K562 (cell line): ENCODE results near the gene METTL22.

ENCODE experiments used
- CBFB ChIP-seq: sonication (generic); formaldehyde crosslinking; IDR thresholded peaks from 2 replicates; pipeline ENCODE4 v1.4.0; 2020; ENCODE audit warnings: mild to moderate bottlenecking, missing genetic modification reagents
- CHD4 ChIP-seq: fragments of 200-600 bp; sonication (generic); IDR thresholded peaks from 3 replicates; pipeline ENCODE4 v1.6.1; 2012; ENCODE audit warnings: low read depth, mild to moderate bottlenecking, mixed read lengths, low read length, inconsistent platforms; ENCODE audit not compliant: insufficient read depth, insufficient replicate concordance, poor library complexity, severe bottlenecking
- HDAC2 ChIP-seq: fragments of 450-650 bp; IDR thresholded peaks from 2 replicates; pipeline ENCODE4 v1.6.1; 2016; ENCODE audit warnings: mild to moderate bottlenecking
- JUND ChIP-seq, 2 experiments: IDR thresholded peaks; 2 replicates in 1 of 2; 3 replicates in 1 of 2; pipeline ENCODE4 v1.6.1; 2011; ENCODE audit warnings: borderline replicate concordance in 2 of 2, low read depth in 2 of 2, low read length in 2 of 2, improper control_type of control experiment in 1 of 2, missing biosample characterization in 1 of 2, missing genetic modification characterization in 1 of 2, missing genetic modification reagents in 1 of 2
- NR2C2 ChIP-seq, 2 experiments: fragments of 200-800 bp in 1 of 2; sonication (Bioruptor generic) in 1 of 2; sonication (generic) in 1 of 2; formaldehyde crosslinking in 1 of 2; IDR thresholded peaks; 2 replicates each; pipeline versions ENCODE4 v1.6.1 to v1.8.0; 2016 to 2022; ENCODE audit warnings: mild to moderate bottlenecking in 1 of 2, missing compliant biosample characterization in 1 of 2, missing genetic modification characterization in 1 of 2, missing genetic modification reagents in 1 of 2
- POLR2A ChIP-seq: fragments of 450-650 bp; conservative IDR thresholded peaks from 2 replicates; pipeline ENCODE4 v1.6.1; 2016
- SIN3A ChIP-seq, 2 experiments: fragments of 150-350 bp in 1 of 2; IDR thresholded peaks; 2 replicates each; pipeline ENCODE4 v1.6.1; 2011 to 2016; ENCODE audit warnings: borderline replicate concordance in 2 of 2, low read depth in 2 of 2, low read length in 2 of 2, mild to moderate bottlenecking in 2 of 2, moderate library complexity in 2 of 2; ENCODE audit not compliant: control insufficient read depth in 1 of 2
- ZC3H11A ChIP-seq: IDR thresholded peaks from 2 replicates; pipeline ENCODE4 v1.6.1; 2012; ENCODE audit warnings: low read depth, low read length, improper control_type of control experiment
- ZNF586 ChIP-seq: fragments of 450-650 bp; formaldehyde crosslinking; conservative IDR thresholded peaks from 2 replicates; pipeline ENCODE4 v1.4.0; 2020; ENCODE audit warnings: mild to moderate bottlenecking, moderate library complexity
- ZNF707 ChIP-seq: fragments of 250-450 bp; sonication (Bioruptor Pico); conservative IDR thresholded peaks from 2 replicates; pipeline ENCODE4 v1.8.0; 2022; ENCODE audit warnings: inconsistent platforms, mild to moderate bottlenecking, moderate library complexity
- ZNF75A ChIP-seq: fragments of 450-650 bp; formaldehyde crosslinking; IDR thresholded peaks from 2 replicates; pipeline ENCODE4 v1.4.0; 2020; ENCODE audit warnings: mild to moderate bottlenecking
- TF ChIP-seq, protein P1 (sequence below): sonication (generic); formaldehyde crosslinking; IDR thresholded peaks from 2 replicates; pipeline ENCODE4 v1.8.0; 2022; ENCODE audit warnings: mild to moderate bottlenecking, missing genetic modification reagents, borderline replicate concordance
- TF ChIP-seq, protein P2 (sequence below): fragments of 450-650 bp; formaldehyde crosslinking; IDR thresholded peaks from 2 replicates; pipeline ENCODE4 v1.4.0; 2022; ENCODE audit warnings: mild to moderate bottlenecking, moderate library complexity
- TF ChIP-seq, protein P3 (sequence below): sonication (generic); formaldehyde crosslinking; IDR thresholded peaks from 2 replicates; pipeline ENCODE4 v1.8.1; 2023; ENCODE audit warnings: mild to moderate bottlenecking, missing genetic modification reagents

DNA sequence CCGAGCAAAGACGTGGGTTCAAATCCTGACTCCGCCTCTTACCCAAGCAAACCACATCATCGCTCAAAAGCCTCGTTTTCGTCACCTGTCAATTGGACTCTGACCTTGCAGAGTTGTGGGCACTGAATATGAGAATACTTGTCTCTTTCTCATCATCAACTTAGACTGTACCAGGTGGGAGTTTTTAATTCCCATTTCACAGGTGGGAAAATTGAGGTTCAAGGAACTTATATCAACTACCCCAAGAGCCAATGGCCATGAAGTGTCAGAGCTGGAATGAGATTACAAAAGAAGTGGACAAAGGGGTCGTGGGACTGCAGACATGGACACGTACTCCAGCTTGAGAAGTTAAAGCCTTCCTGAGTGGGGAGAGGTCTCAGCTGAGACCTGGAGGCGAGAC, 41.9 kb upstream of the METTL22 start:
- TF ChIP-seq POLR2A, result no peak
- TF ChIP-seq, protein P1, sequence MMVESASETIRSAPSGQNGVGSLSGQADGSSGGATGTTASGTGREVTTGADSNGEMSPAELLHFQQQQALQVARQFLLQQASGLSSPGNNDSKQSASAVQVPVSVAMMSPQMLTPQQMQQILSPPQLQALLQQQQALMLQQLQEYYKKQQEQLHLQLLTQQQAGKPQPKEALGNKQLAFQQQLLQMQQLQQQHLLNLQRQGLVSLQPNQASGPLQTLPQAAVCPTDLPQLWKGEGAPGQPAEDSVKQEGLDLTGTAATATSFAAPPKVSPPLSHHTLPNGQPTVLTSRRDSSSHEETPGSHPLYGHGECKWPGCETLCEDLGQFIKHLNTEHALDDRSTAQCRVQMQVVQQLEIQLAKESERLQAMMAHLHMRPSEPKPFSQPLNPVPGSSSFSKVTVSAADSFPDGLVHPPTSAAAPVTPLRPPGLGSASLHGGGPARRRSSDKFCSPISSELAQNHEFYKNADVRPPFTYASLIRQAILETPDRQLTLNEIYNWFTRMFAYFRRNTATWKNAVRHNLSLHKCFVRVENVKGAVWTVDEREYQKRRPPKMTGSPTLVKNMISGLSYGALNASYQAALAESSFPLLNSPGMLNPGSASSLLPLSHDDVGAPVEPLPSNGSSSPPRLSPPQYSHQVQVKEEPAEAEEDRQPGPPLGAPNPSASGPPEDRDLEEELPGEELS (CRISPR knock-in tag), result no peak
- TF ChIP-seq NR2C2 (CRISPR knock-in tag; IDR thresholded peaks at IDR 0.05), result no peak
- TF ChIP-seq NR2C2 (tag; IDR thresholded peaks at IDR 0.05), result no peak
- TF ChIP-seq ZNF75A (CRISPR knock-in tag), result no peak
- no peak for TF ChIP-seq ZC3H11A
- no peak for TF ChIP-seq SIN3A (IDR thresholded peaks at IDR 0.05; ENCODE audit: borderline replicate concordance in 2 of 2, control insufficient read depth in 1 of 2, low read depth in 2 of 2, low read length in 2 of 2)
- no peak for TF ChIP-seq ZNF707 (CRISPR knock-in tag)
- TF ChIP-seq HDAC2, result no peak
- TF ChIP-seq CHD4, result no peak
- TF ChIP-seq JUND (IDR thresholded peaks at IDR 0.05; ENCODE audit: borderline replicate concordance, low read depth, low read length), result no peak
- no peak for TF ChIP-seq JUND (tag; IDR thresholded peaks at IDR 0.05; ENCODE audit: borderline replicate concordance, low read depth, low read length)
- TF ChIP-seq ZNF586 (CRISPR knock-in tag), result no peak
- TF ChIP-seq, protein P2, sequence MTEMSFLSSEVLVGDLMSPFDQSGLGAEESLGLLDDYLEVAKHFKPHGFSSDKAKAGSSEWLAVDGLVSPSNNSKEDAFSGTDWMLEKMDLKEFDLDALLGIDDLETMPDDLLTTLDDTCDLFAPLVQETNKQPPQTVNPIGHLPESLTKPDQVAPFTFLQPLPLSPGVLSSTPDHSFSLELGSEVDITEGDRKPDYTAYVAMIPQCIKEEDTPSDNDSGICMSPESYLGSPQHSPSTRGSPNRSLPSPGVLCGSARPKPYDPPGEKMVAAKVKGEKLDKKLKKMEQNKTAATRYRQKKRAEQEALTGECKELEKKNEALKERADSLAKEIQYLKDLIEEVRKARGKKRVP (CRISPR knock-in tag), result no peak
- TF ChIP-seq CBFB (CRISPR knock-in tag), result no peak
- TF ChIP-seq, protein P3, sequence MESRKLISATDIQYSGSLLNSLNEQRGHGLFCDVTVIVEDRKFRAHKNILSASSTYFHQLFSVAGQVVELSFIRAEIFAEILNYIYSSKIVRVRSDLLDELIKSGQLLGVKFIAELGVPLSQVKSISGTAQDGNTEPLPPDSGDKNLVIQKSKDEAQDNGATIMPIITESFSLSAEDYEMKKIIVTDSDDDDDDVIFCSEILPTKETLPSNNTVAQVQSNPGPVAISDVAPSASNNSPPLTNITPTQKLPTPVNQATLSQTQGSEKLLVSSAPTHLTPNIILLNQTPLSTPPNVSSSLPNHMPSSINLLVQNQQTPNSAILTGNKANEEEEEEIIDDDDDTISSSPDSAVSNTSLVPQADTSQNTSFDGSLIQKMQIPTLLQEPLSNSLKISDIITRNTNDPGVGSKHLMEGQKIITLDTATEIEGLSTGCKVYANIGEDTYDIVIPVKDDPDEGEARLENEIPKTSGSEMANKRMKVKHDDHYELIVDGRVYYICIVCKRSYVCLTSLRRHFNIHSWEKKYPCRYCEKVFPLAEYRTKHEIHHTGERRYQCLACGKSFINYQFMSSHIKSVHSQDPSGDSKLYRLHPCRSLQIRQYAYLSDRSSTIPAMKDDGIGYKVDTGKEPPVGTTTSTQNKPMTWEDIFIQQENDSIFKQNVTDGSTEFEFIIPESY, result no peak
